Fibroblast of peridontal ligament (primary cell): ENCODE results near the gene SLC45A3.

Source experiments
- DNase-seq: peaks from one replicate; pipeline ENCODE4 v3.0.0-alpha.2; 2010; ENCODE audit errors: extremely low read depth

SLC45A3 gene

DNA sequence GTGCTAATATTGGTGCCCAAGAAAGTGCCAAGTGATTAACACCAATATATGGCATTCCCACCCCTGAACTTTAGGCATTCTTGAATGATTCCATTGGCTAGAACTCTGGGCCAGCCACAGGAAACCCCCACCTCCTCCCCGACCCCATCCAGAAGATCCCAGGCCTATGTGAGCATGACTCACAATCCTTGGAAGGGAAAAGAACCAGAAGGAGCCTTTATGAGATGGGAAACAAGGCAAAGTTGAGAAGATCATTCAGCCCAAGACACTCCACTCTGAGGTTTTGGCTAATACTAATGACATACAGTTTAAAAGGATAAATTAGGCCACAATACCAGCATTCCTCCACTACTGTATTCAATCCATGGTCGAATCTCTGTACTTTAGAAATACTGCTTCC, 70.3 kb downstream of the SLC45A3 start:
- DNase-seq: peak; percentile 36
